Ovary (tissue), 10 donors: Measurements from ENCODE around the gene HNRNPF. TPM values are rescaled to one million over a fixed set of nuclear protein-coding genes. Genes with fewer than 3 reads are reported as not detected.
"Not testable (repeated sequence)": the region's sequence is repeated elsewhere in the genome, so short reads cannot be mapped to it uniquely, and the experiment has no call there.

Experiments used
- DNase-seq, 5 donors: peaks; one replicate each; pipeline ENCODE4 v3.0.0-alpha.2; 2019 to 2020
- H3K27ac ChIP-seq, 2 donors: fragments of 200-600 bp; one replicate each; pipeline versions ENCODE4 v1.5.1 to v1.8.0; 2019 to 2022
- H3K27me3 ChIP-seq: fragments of 200-600 bp; one replicate; pipeline ENCODE4 v1.8.0; 2022
- H3K36me3 ChIP-seq: fragments of 200-600 bp; sonication (generic); one replicate; pipeline ENCODE4 v1.5.1; 2019
- H3K4me1 ChIP-seq: one replicate; pipeline ENCODE4 v1.8.1; 2013; ENCODE audit warnings: mild to moderate bottlenecking, moderate library complexity; ENCODE audit not compliant: insufficient read depth
- H3K4me3 ChIP-seq: fragments of 200-600 bp; sonication (generic); one replicate; pipeline ENCODE4 v1.5.1; 2017
- H3K9me3 ChIP-seq, 2 donors: fragments of 200-600 bp in 1 of 2; sonication (generic) in 1 of 2; one replicate each; pipeline versions ENCODE4 v1.5.1 to v1.8.1; 2013 to 2019; ENCODE audit warnings: mild to moderate bottlenecking in 1 of 2, moderate library complexity in 1 of 2
- EP300 ChIP-seq: sonication (generic); formaldehyde crosslinking; IDR thresholded peaks from one replicate; pipeline ENCODE4 v1.6.1; 2017; ENCODE audit warnings: antibody characterized with exemption
- POLR2A ChIP-seq: fragments of 450-650 bp; IDR thresholded peaks from one replicate; pipeline ENCODE4 v1.6.1; 2017; ENCODE audit warnings: antibody characterized with exemption, mild to moderate bottlenecking, moderate library complexity
- WGBS, 3 donors: extraction: QIAGEN DNeasy Blood & Tissue Kit in 1 of 3; methylation state at CpG; one replicate each; pipeline versions ENCODE4 v1.1.5 to v1.1.7; 2013 to 2017; 5-methylcytosine and 5-hydroxymethylcytosine counted together
- intact Hi-C, 4 donors: fragments of 100-400 bp; cut with DNase I; formaldehyde crosslinking; loops; one replicate each; pipeline versions ENCODE4 v1.11.0 to v1.15.1; 2022 to 2023
- long read RNA-seq, 3 donors: library from polyadenylated mRNA in 2 of 3; unstranded in 2 of 3; transcript quantifications; one replicate each; pipeline ENCODE4 v2.0.0 and lab custom pipeline, GENCODE V29; 2021 to 2026
- polyA plus RNA-seq, 2 donors: library from polyadenylated mRNA; stranded (reverse); fragments of 200-250 nt in 1 of 2; fragments of 350-450 nt in 1 of 2; fragmentation: Illumina TruSeq in 1 of 2; extraction: RNeasy Lipid Tissue Mini Kit (QIAGEN cat#74804) in 1 of 2; gene quantifications; one replicate each; pipeline ENCODE4 v1.2.3, GENCODE V29; 2013 to 2014
- total RNA-seq, 7 donors: library from RNA; depleted of rRNA in 2 of 7; stranded (reverse); fragments of >200 nt in 2 of 7; fragmentation: NEBNext Ultra II Directional in 3 of 7; extraction: Animal tissue kit (Norgen Biotek cat#: 25700) in 3 of 7; gene quantifications; one replicate each; pipeline versions ENCODE4 v1.1.0 to v1.2.4, GENCODE V29; 2016 to 2023
- TF ChIP-seq, protein P1 (sequence below), 3 donors: fragments of 450-650 bp in 2 of 3; fragments of 200-600 bp in 1 of 3; IDR thresholded peaks; one replicate each; pipeline versions ENCODE4 v1.5.1 to v1.8.0; 2016 to 2022; ENCODE audit warnings: antibody characterized with exemption in 3 of 3, mild to moderate bottlenecking in 1 of 3
- donor health status: DM: no; HTN: no; CAD: no; lungs with moderate emphysema.
- donor health status: DM: no; HTN: no; CAD: no.
- donor health status: Bipolar disorder and iron deficiency.
- donor health status: DM: yes; HTN: yes; CAD: no.
- donor health status: DM: no; HTN: no; CAD: no.
- donor health status: DM: yes; HTN: yes; CAD: no.

HNRNPF gene, protein sequence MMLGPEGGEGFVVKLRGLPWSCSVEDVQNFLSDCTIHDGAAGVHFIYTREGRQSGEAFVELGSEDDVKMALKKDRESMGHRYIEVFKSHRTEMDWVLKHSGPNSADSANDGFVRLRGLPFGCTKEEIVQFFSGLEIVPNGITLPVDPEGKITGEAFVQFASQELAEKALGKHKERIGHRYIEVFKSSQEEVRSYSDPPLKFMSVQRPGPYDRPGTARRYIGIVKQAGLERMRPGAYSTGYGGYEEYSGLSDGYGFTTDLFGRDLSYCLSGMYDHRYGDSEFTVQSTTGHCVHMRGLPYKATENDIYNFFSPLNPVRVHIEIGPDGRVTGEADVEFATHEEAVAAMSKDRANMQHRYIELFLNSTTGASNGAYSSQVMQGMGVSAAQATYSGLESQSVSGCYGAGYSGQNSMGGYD
- total RNA-seq = 100 to 1,000 TPM; 100 to 220 (median 185) TPM
- 100 to 1,000 TPM in 1 of 2 donors, 10 to 100 TPM in 1; 95.1 to 121 TPM for polyA plus RNA-seq
- long read RNA-seq, donor 1, transcript HNRNPF-204 (3 exons, 2,755 nt) = minor isoform, 116 of 1,816 reads
- long read RNA-seq, donor 1, transcript HNRNPF-201 (4 exons, 2,186 nt) = minor isoform, 112 of 1,816 reads
- long read RNA-seq, donor 1, transcript HNRNPF-207 (4 exons, 2,676 nt) = minor isoform, 78 of 1,816 reads
- long read RNA-seq, donor 1, transcript HNRNPF-203 (4 exons, 2,617 nt) = major isoform, 410 of 1,816 reads
- long read RNA-seq, donor 1, partial matches to known transcripts = 4 of 1,816 reads
- long read RNA-seq, donor 1, other reads (novel, unspliced or antisense) = 1,085 of 1,816 reads
- long read RNA-seq, donor 2, transcript HNRNPF-204 (3 exons, 2,755 nt) = major isoform, 33 of 116 reads
- long read RNA-seq, donor 2, transcript HNRNPF-207 (4 exons, 2,676 nt) = minor isoform, 6 of 116 reads
- long read RNA-seq, donor 2, transcript HNRNPF-203 (4 exons, 2,617 nt) = minor isoform, 16 of 116 reads
- long read RNA-seq, donor 2, transcript HNRNPF-202 (4 exons, 2,670 nt) = minor isoform, 6 of 116 reads
- long read RNA-seq, donor 2, partial matches to known transcripts = 0 of 116 reads
- long read RNA-seq, donor 2, other reads (novel, unspliced or antisense) = 53 of 116 reads
- long read RNA-seq, donor 3, transcript HNRNPF-201 (4 exons, 2,186 nt) = minor isoform, 36 of 406 reads
- long read RNA-seq, donor 3, transcript HNRNPF-203 (4 exons, 2,617 nt) = major isoform, 116 of 406 reads
- long read RNA-seq, donor 3, transcript HNRNPF-204 (3 exons, 2,755 nt) = minor isoform, 27 of 406 reads
- long read RNA-seq, donor 3, transcript HNRNPF-207 (4 exons, 2,676 nt) = minor isoform, 15 of 406 reads
- long read RNA-seq, donor 3, partial matches to known transcripts = 0 of 406 reads
- long read RNA-seq, donor 3, other reads (novel, unspliced or antisense) = 209 of 406 reads

DNA sequence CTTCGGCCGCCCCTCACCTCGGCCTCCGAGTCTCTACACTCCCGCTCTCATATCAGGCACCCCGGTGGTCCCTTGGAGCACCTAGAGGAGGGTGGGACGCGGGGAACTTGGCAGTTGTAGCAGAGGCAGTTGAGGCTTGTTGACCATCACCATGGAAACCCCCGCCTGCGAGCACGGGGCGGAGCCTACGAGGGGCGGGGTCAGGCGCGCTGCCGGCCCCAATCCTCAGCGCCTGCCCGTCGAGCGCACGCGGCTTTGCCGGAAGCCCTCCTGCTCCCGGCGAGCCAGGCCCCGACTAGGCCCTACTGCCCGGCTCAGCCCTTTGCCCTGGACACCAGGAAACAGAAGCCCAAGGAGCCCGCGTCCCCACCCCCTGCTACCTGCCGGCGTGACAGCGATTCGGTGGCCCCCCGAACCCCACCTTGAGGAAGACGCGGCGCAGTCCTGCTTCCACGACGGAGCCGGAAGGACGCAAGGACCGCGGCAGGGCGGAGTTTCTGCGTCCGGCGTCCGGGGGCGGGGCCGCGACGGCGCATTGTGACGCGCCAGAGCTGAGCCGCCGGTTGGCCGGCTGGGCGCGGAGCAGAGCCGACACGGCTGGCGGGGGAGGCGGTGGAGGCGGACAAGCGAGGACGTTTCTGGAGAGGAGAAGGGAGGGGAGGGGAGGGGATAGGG lies at the start of gene HNRNPF:
Gene HNRNPF, minus strand, starts transcription at position 477 of the 675 bp plus-strand sequence. CDS start 21,302 bp downstream, outside the sequence.
- H3K27me3 ChIP-seq = no peaks in the 10 kb centered on the region
- no peaks in the 10 kb centered on the region for H3K36me3 ChIP-seq
- H3K9me3 ChIP-seq = no peaks in the 10 kb centered on the region
- peaks cover 8% of the 10 kb centered on the region for H3K4me1 ChIP-seq
- intact Hi-C loops = no loop called here
- DNase-seq = peak; percentile 95 to 97 (median 96)
- H3K27ac ChIP-seq = peak within 1 kb of the TSS; percentile 98 to 99
- WGBS, 3 donors = 0 to 1% (median 0%) methylated on average over 59 to 68 of the region's 68 CpGs
- TF ChIP-seq, protein P1, sequence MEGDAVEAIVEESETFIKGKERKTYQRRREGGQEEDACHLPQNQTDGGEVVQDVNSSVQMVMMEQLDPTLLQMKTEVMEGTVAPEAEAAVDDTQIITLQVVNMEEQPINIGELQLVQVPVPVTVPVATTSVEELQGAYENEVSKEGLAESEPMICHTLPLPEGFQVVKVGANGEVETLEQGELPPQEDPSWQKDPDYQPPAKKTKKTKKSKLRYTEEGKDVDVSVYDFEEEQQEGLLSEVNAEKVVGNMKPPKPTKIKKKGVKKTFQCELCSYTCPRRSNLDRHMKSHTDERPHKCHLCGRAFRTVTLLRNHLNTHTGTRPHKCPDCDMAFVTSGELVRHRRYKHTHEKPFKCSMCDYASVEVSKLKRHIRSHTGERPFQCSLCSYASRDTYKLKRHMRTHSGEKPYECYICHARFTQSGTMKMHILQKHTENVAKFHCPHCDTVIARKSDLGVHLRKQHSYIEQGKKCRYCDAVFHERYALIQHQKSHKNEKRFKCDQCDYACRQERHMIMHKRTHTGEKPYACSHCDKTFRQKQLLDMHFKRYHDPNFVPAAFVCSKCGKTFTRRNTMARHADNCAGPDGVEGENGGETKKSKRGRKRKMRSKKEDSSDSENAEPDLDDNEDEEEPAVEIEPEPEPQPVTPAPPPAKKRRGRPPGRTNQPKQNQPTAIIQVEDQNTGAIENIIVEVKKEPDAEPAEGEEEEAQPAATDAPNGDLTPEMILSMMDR (IDR thresholded peaks at IDR 0.05) = peak in 1 of 3 donors; percentile 13
- peak; percentile 99 for TF ChIP-seq POLR2A
- TF ChIP-seq EP300 = peak; percentile 78
- H3K4me3 ChIP-seq = peak within 1 kb of the TSS; percentile 66

DNA sequence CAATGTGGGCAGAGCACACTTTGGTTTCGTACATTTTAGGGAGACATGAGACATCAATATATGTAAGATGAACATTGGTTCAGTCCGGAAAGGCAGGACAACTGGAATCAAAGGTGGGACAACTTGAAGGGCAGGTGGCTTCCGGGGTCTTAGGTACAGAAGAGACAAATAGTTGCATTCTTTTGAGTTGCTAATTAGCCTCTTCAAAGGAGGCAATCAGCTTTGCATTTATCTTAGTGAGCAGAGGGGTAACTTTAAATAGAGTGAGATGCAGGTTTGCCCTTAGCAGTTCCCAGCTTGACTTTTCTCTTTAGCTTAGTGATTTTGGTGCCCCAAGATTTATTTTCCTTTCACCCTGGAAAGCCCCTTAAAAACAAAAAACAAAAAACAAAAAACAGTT lies 49.2 kb upstream of the HNRNPF start:
- Histone ChIP-seq H3K27me3 (no peaks in the 10 kb centered on the region), H3K4me3 (no peak overlapping the region), H3K4me1 (peaks cover 2% of the 10 kb centered on the region), H3K36me3 (no peaks in the 10 kb centered on the region), H3K27ac (no peak overlapping the region), H3K9me3 (no peaks in the 10 kb centered on the region)
- TF ChIP-seq, protein P1 (IDR thresholded peaks at IDR 0.05) = no peak
- TF ChIP-seq EP300 = no peak
- 69 to 84% (median 72%) methylated on average over 3 of the region's 3 CpGs for WGBS, 3 donors
- intact Hi-C loops = no loop called here
- DNase-seq = no peak

DNA sequence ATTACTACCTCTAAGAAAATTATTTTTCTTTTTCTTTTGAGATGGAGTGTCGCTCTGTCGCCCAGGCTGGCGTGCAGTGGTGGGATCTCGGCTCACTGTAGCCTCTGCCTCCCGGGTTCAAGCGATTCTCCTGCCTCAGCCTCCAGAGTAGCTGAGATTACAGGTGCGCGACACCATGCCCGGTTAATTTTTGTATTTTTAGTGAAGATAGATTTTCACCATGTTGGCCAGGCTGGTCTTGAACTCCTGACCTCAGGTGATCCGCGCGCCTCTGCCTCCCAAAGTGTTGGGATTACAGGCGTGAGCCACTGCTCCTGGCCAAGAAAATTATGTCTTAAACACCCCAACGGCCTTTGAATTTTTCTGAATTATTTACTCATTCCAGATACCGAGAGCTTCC lies 47.6 kb upstream of the HNRNPF start:
- H3K4me1 ChIP-seq, H3K36me3 ChIP-seq, intact Hi-C loops, H3K9me3 ChIP-seq, DNase-seq, H3K27me3 ChIP-seq, H3K4me3 ChIP-seq: not testable (repeated sequence)
- 94 to 95% (median 94%) methylated on average over 15 of the region's 15 CpGs for WGBS, 3 donors
- peak overlapping the region in 1 of 2 donors; percentile 80 for H3K27ac ChIP-seq

DNA sequence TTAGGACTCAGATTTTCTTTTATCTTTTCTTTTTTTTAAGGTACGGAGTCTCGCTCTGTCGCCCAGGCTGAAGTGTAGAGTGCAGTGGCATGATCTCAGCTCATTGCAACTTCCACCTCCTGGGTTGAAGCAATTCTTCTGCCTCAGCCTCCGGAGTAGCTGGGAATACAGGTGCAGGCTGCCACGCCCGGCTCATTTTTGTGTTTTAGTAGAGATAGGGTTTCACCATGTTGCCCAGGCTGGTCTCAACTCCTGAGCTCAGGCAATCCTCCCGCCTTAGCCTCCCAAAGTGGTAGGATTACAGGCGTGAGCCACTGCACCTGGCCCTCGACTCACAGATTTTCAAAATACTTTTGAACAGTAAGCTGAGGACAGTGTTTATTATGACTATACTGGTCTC lies 45.0 kb upstream of the HNRNPF start:
- intact Hi-C loops, H3K9me3 ChIP-seq, H3K27ac ChIP-seq, H3K4me3 ChIP-seq, H3K36me3 ChIP-seq, H3K4me1 ChIP-seq, DNase-seq, H3K27me3 ChIP-seq: not testable (repeated sequence)
- 87 to 92% (median 89%) methylated on average over 9 of the region's 9 CpGs for WGBS, 3 donors
